Esophagus muscularis mucosa (tissue), 3 donors: Measurements from ENCODE around the gene CCR4.

ENCODE experiments used
- CTCF ChIP-seq, 3 experiments: fragments of 200-600 bp in 2 of 3; fragments of 450-650 bp in 1 of 3; sonication (generic) in 2 of 3; IDR thresholded peaks; one replicate each; pipeline ENCODE4 v1.5.1; 2017 to 2019; ENCODE audit warnings: antibody characterized with exemption in 3 of 3, mild to moderate bottlenecking in 2 of 3, moderate library complexity in 1 of 3
- POLR2AphosphoS5 ChIP-seq, 2 donors: sonication (generic); formaldehyde crosslinking; IDR thresholded peaks; one replicate each; pipeline ENCODE4 v1.6.1; 2017; ENCODE audit warnings: antibody characterized with exemption in 2 of 2

DNA sequence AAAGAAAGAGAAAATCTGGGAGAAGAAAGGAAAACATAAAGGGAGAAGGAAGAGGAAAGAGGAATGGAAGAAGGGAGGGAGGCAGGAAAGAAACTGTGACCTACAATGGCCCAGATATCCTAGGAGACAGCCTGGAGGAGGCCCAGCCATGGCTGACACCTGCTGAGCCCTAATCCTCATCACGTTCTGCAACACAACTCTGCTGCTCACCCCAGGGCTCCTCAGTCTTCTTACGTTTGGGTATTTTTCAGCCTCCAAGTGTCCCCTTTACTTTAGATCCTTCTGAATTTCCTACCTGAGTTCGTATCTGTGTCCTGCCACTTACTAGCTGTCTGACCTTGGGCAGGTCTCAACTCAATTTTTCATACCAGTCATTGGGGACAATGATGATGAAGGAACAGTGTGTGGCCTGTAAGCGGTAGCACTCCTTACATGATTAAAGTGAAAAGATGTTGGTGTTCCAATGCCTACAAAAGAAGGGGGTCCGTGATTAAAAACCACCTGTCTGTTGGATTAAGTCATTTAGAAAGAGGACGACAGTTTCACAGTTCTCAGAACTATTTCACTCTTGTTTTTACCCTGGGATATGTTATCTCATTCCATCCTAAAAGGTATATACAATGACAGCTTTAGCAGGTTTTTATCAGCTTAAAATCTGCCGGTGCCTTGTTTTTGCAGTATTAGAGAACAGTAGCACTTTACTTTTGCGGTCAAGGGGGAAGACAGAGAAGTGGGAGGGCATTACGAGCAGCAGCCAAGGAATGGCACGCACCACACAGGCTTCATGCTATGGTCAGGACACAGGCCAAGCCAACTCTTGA, 47.4 kb downstream of the CCR4 start:
- TF ChIP-seq CTCF (IDR thresholded peaks at IDR 0.05) (no peak), POLR2AphosphoS5 (IDR thresholded peaks at IDR 0.05) (no peak)
